Keratinocyte (primary cell): Measurements from ENCODE around the gene HOPX.

Experiments used
- CTCF ChIP-seq, 3 experiments: IDR thresholded peaks in 1 of 3; conservative IDR thresholded peaks in 1 of 3; optimal IDR thresholded peaks in 1 of 3; 2 replicates in 2 of 3; 3 replicates in 1 of 3; pipeline versions ENCODE3 to v1.5.1; 2011; ENCODE audit warnings: low read length in 3 of 3, mild to moderate bottlenecking in 3 of 3, moderate library complexity in 2 of 3, control low read depth in 1 of 3, inconsistent platforms in 1 of 3; ENCODE audit not compliant: insufficient read depth in 2 of 3; ENCODE audit errors: extremely low read depth in 1 of 3
- EZH2 ChIP-seq: IDR thresholded peaks from one replicate; pipeline ENCODE4 v1.6.1; 2012; ENCODE audit warnings: inconsistent platforms, mild to moderate bottlenecking, low read length, moderate library complexity

GRCh38 chr4:56650262-56651055, 30.6 kb downstream of the HOPX start:
- TF ChIP-seq CTCF (optimal IDR thresholded peaks at IDR 0.05 in 1 of 3, IDR thresholded peaks at IDR 0.05 in 1 of 3, conservative IDR thresholded peaks at IDR 0.05 in 1 of 3; ENCODE audit: extremely low read depth in 1 of 3, insufficient read depth in 2 of 3, low read length in 3 of 3) (peak in 1 of 3 experiments; percentile 47), EZH2 (no peak)
